Mesangial cell (primary cell): Measurements from ENCODE around the gene SMC2. TPM values are rescaled to one million over a fixed set of nuclear protein-coding genes. Genes with fewer than 3 reads are reported as not detected.

ENCODE experiments used
- total RNA-seq: library from RNA; depleted of rRNA; stranded (reverse); fragments of >200 nt; gene quantifications from 2 replicates; pipeline ENCODE4 v1.2.3, GENCODE V29; 2015

SMC2 gene
- 3.2 and 16.3 TPM in 2 replicates for total RNA-seq

GRCh38 chr9:104093647-104094533 is at the start of gene SMC2:
SMC2 (plus strand) TSS chr9:104094309; CDS start chr9:104095385, 1,076 bp downstream.

